ENCODE measurements around the gene QRFP. TPM values are rescaled to one million over a fixed set of nuclear protein-coding genes. Genes with fewer than 3 reads are reported as not detected.
"Not testable (repeated sequence)": the region's sequence is repeated elsewhere in the genome, so short reads cannot be mapped to it uniquely, and the experiment has no call there.

The QRFP gene
- total RNA-seq, 1 donor from 2014 or later: not detected

DNA sequence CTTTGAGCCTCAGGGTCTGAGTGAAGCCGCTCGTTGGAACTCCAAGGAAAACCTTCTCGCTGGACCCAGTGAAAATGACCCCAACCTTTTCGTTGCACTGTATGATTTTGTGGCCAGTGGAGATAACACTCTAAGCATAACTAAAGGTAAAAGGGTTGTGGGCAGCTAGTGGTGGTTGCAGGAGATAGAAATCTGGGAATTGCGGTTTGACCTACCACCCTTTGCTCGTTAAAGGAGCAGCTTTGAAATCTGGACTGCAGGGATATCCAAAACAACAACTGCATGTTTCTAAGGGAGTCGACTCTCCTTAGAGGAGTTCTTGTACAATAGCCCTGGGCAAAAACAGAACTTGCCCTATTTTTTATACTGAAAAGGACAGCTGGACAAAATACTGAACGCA, 42.5 kb downstream of the QRFP start:
- Histone ChIP-seq H3K4me3 (ENCODE audit: low read depth, low read length) (no peak overlapping the region), H3K27me3 (ENCODE audit: control insufficient read depth, insufficient read depth, low read length) (no peaks in the 10 kb centered on the region), H3K36me3 (ENCODE audit: control insufficient read depth, insufficient read depth, low read length) (peaks cover 8% of the 10 kb centered on the region)
- TF ChIP-seq CTCF (IDR thresholded peaks at IDR 0.05; ENCODE audit: insufficient read depth, low read length, severe bottlenecking): no peak
- FAIRE-seq (no peak), DNase-seq (ENCODE audit: low read depth) (no peak)

GRCh38 chr9:130852801-130853200, 43.8 kb downstream of the QRFP start:
- TF ChIP-seq CTCF (IDR thresholded peaks at IDR 0.05; ENCODE audit: insufficient read depth, low read length, severe bottlenecking): no peak
- H3K36me3 ChIP-seq (ENCODE audit: control insufficient read depth, insufficient read depth, low read length): peaks cover 8% of the 10 kb centered on the region
- no peaks in the 10 kb centered on the region for H3K27me3 ChIP-seq (ENCODE audit: control insufficient read depth, insufficient read depth, low read length)
- no peak overlapping the region for H3K4me3 ChIP-seq (ENCODE audit: low read depth, low read length)
- FAIRE-seq (no peak), DNase-seq (ENCODE audit: low read depth) (no peak)

DNA sequence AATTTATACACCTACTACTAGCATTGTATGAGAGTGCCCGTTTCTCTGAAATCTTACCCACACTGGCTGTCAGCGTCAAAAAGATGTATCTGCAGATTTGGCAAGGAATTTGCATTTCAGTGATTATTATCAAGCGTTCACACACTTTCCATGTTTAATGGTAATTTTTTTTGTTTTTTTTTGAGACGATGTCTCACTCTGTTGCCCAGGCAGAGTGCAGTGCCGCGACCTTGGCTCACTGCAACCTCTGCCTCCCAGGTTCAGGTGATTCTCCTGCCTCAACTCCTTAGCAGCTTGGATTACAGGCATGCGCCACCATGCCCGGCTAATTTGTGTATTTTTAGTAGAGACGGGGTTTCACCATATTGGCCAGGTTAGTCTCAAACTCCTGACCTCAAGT, 47.3 kb downstream of the QRFP start:
- Histone ChIP-seq H3K27me3 (ENCODE audit: control insufficient read depth, insufficient read depth, low read length) (no peaks in the 10 kb centered on the region), H3K4me3 (ENCODE audit: low read depth, low read length) (no peak overlapping the region), H3K36me3 (ENCODE audit: control insufficient read depth, insufficient read depth, low read length) (no peaks in the 10 kb centered on the region)
- no peak for TF ChIP-seq CTCF (IDR thresholded peaks at IDR 0.05; ENCODE audit: insufficient read depth, low read length, severe bottlenecking)
- no peak for DNase-seq (ENCODE audit: low read depth)
- no peak for FAIRE-seq

DNA sequence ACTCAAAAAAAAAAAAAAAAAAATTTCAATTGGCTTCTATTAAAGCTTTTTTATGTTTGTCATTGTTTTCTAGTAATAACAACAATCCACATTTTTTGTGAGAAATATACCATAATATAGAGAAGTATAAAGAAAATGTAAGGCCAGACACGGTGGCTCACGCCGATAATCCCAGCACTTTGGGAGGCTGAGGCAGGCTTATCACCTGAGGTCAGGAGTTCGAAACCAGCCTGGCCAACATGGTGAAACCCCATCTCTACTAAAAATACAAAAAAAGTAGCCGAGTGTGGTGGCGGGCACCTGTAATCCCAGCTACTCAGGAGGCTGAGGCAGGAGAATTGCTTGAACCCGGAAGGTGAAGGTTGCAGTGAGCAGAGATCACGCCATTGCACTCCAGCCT, 48.1 kb downstream of the QRFP start:
- H3K36me3 ChIP-seq (ENCODE audit: control insufficient read depth, insufficient read depth, low read length); FAIRE-seq; H3K4me3 ChIP-seq (ENCODE audit: low read depth, low read length); H3K27me3 ChIP-seq (ENCODE audit: control insufficient read depth, insufficient read depth, low read length); DNase-seq (ENCODE audit: low read depth): not testable (repeated sequence)

GRCh38 chr9:130847306-130848217, 49.0 kb downstream of the QRFP start:
- H3K36me3 ChIP-seq (ENCODE audit: control insufficient read depth, insufficient read depth, low read length): no peaks in the 10 kb centered on the region
- DNase-seq (ENCODE audit: low read depth) (peak; percentile 99), FAIRE-seq (peak; percentile 94)
- no peaks in the 10 kb centered on the region for H3K27me3 ChIP-seq (ENCODE audit: control insufficient read depth, insufficient read depth, low read length)
- H3K4me3 ChIP-seq (ENCODE audit: low read depth, low read length): no peak overlapping the region
- TF ChIP-seq CTCF (IDR thresholded peaks at IDR 0.05; ENCODE audit: insufficient read depth, low read length, severe bottlenecking): peak; percentile 15

GRCh38 chr9:130846487-130847305, 49.9 kb downstream of the QRFP start:
- Histone ChIP-seq H3K4me3 (ENCODE audit: low read depth, low read length) (no peak overlapping the region), H3K27me3 (ENCODE audit: control insufficient read depth, insufficient read depth, low read length) (no peaks in the 10 kb centered on the region), H3K36me3 (ENCODE audit: control insufficient read depth, insufficient read depth, low read length) (no peaks in the 10 kb centered on the region)
- DNase-seq (ENCODE audit: low read depth) (peak; percentile 50), FAIRE-seq (no peak)
- no peak for TF ChIP-seq CTCF (IDR thresholded peaks at IDR 0.05; ENCODE audit: insufficient read depth, low read length, severe bottlenecking)
